Measurements from ENCODE around the gene TIMP4. TPM values are rescaled to one million over a fixed set of nuclear protein-coding genes. Genes with fewer than 3 reads are reported as not detected.
A peak's percentile ranks its signal among the peaks of the same experiment; 100 is the strongest.

Gene TIMP4
- total RNA-seq (2022) (not detected in 2 replicates), Bru-seq, nascent RNA (not detected), BruChase-seq, experiment 1, labeled RNA remaining after a 6-hour chase (percentile 14 among the genes with signal in this experiment), BruChase-seq, experiment 2, labeled RNA remaining after a 2-hour chase (not detected)
- long read RNA-seq = 0 reads

- Mint-ChIP-seq H3K4me1 (ENCODE audit: insufficient read depth, unreplicated experiment) (peaks cover 12% of the 10 kb centered on the region), H3K4me3 (ENCODE audit: unreplicated experiment) (no peak within 1 kb of the TSS), H3K9me3 (ENCODE audit: unreplicated experiment) (no peaks in the 10 kb centered on the region), H3K27ac (ENCODE audit: low read depth, unreplicated experiment) (no peak within 1 kb of the TSS), H3K27me3 (ENCODE audit: insufficient read depth, unreplicated experiment) (no peaks in the 10 kb centered on the region), H3K36me3 (ENCODE audit: insufficient read depth, unreplicated experiment) (no peaks in the 10 kb centered on the region)
- no peak for TF ChIP-seq CTCF (IDR thresholded peaks at IDR 0.05; ENCODE audit: unreplicated experiment)
- BruUV-seq (replicated peaks) = no TSS peak
- DNase-seq (ENCODE audit: unreplicated experiment) = no peak
- ChIA-PET POLR2A (no interaction called here), CTCF (interaction anchor here (1.1 to 3.3 kb wide), 4 partner anchors 18 to 684 kb away, joined by 3 to 23 read pairs (median 4); no protein-coding TSS in a partner anchor)
- intact Hi-C loops (cut with micrococcal nuclease) = no loop called here
Measured at GRCh38 chr3:12158387-12159226, at the start of gene TIMP4. TIMP4 (minus strand) TSS chr3:12158912; CDS start chr3:12158840, 72 bp downstream.

GRCh38 chr3:12205171-12205570 is 46.5 kb upstream of the TIMP4 start:
- no TSS peak for BruUV-seq (replicated peaks)
- intact Hi-C loops (cut with micrococcal nuclease) = no loop called here
- TF ChIP-seq CTCF (IDR thresholded peaks at IDR 0.05; ENCODE audit: unreplicated experiment) = no peak
- Mint-ChIP-seq H3K4me3 (ENCODE audit: unreplicated experiment) (no peak overlapping the region), H3K9me3 (ENCODE audit: unreplicated experiment) (peaks cover 12% of the 10 kb centered on the region), H3K4me1 (ENCODE audit: insufficient read depth, unreplicated experiment) (no peaks in the 10 kb centered on the region), H3K27me3 (ENCODE audit: insufficient read depth, unreplicated experiment) (no peaks in the 10 kb centered on the region), H3K36me3 (ENCODE audit: insufficient read depth, unreplicated experiment) (no peaks in the 10 kb centered on the region), H3K27ac (ENCODE audit: low read depth, unreplicated experiment) (no peak overlapping the region)
- POLR2A ChIA-PET = no interaction called here
- no peak for DNase-seq (ENCODE audit: unreplicated experiment)
- CTCF ChIA-PET = no interaction called here

- H3K27me3 Mint-ChIP-seq (ENCODE audit: insufficient read depth, unreplicated experiment) = no peaks in the 10 kb centered on the region
- no peak for DNase-seq (ENCODE audit: unreplicated experiment)
- intact Hi-C loops (cut with micrococcal nuclease) = no loop called here
- H3K36me3 Mint-ChIP-seq (ENCODE audit: insufficient read depth, unreplicated experiment) = no peaks in the 10 kb centered on the region
- peaks cover 6% of the 10 kb centered on the region for H3K4me1 Mint-ChIP-seq (ENCODE audit: insufficient read depth, unreplicated experiment)
- no peak overlapping the region for H3K27ac Mint-ChIP-seq (ENCODE audit: low read depth, unreplicated experiment)
- no TSS peak for BruUV-seq (replicated peaks)
- CTCF ChIA-PET = interaction anchor here (0.8 kb wide), 1 partner anchor 26 kb away, joined by 3 read pairs; no protein-coding TSS in a partner anchor
- H3K9me3 Mint-ChIP-seq (ENCODE audit: unreplicated experiment) = peaks cover 8% of the 10 kb centered on the region
- no peak overlapping the region for H3K4me3 Mint-ChIP-seq (ENCODE audit: unreplicated experiment)
- TF ChIP-seq CTCF (IDR thresholded peaks at IDR 0.05; ENCODE audit: unreplicated experiment) = no peak
- POLR2A ChIA-PET = no interaction called here
Measured at GRCh38 chr3:12201813-12202212, 43.1 kb upstream of the TIMP4 start.

- intact Hi-C loops (cut with micrococcal nuclease) = loop anchor here (2.0 kb wide), 1 partner anchor 24 kb away; no protein-coding TSS in a partner anchor
- no peak for TF ChIP-seq CTCF (IDR thresholded peaks at IDR 0.05; ENCODE audit: unreplicated experiment)
- DNase-seq (ENCODE audit: unreplicated experiment) = peak; percentile 87
- H3K4me1 Mint-ChIP-seq (ENCODE audit: insufficient read depth, unreplicated experiment) = peaks cover 27% of the 10 kb centered on the region
- no peak overlapping the region for H3K27ac Mint-ChIP-seq (ENCODE audit: low read depth, unreplicated experiment)
- POLR2A ChIA-PET = interaction anchor here (1.3 to 1.8 kb wide), 2 partner anchors 10 to 14 kb away, joined by 3 to 6 read pairs; no protein-coding TSS in a partner anchor
- H3K27me3 Mint-ChIP-seq (ENCODE audit: insufficient read depth, unreplicated experiment) = no peaks in the 10 kb centered on the region
- no peaks in the 10 kb centered on the region for H3K36me3 Mint-ChIP-seq (ENCODE audit: insufficient read depth, unreplicated experiment)
- no peak overlapping the region for H3K4me3 Mint-ChIP-seq (ENCODE audit: unreplicated experiment)
- BruUV-seq (replicated peaks) = no TSS peak
- CTCF ChIA-PET = interaction anchor here (1.1 kb wide), 1 partner anchor 23 kb away, joined by 3 read pairs; no protein-coding TSS in a partner anchor
- no peaks in the 10 kb centered on the region for H3K9me3 Mint-ChIP-seq (ENCODE audit: unreplicated experiment)
Measured at GRCh38 chr3:12198301-12198700, 39.6 kb upstream of the TIMP4 start.
